HCT116 (cell line): ENCODE data around the gene PRMT7. TPM values are rescaled to one million over a fixed set of nuclear protein-coding genes. Genes with fewer than 3 reads are reported as not detected.
A peak's percentile ranks its signal among the peaks of the same experiment; 100 is the strongest.

Source experiments
- ATAC-seq: fragments of 200-7000 bp; cut with Tn5 transposase; 2 replicates; pipeline ENCODE4 v1.9.1; 2020; ENCODE audit warnings: mild to moderate bottlenecking, moderate library complexity
- BruUV-seq: library from RNA; stranded (reverse); fragments of 400-500 nt; replicated peaks from 2 replicates; lab custom pipeline; 2021; lab: Mats Ljungman, UMichigan
- CTCF ChIA-PET: fragments of 300-600 bp; sonication (Branson Sonifier 250); formaldehyde crosslinking; loops from one replicate; lab custom pipeline; 2021; ENCODE audit warnings: antibody characterized with exemption; lab: Charles Lee
- POLR2A ChIA-PET: fragments of 300-600, 350-600 bp; sonication (Branson Sonifier 250); formaldehyde crosslinking; loops from one replicate; lab custom pipeline; 2021; ENCODE audit warnings: antibody characterized with exemption; lab: Charles Lee
- RAD21 ChIA-PET, 2 experiments: fragments of 300-600 bp; sonication (Branson Sonifier 250); formaldehyde crosslinking; loops; one replicate each; lab custom pipeline; 2023; ENCODE audit warnings: low total read pairs in 2 of 2; ENCODE audit not compliant: uncharacterized antibody in 2 of 2, unreplicated experiment in 2 of 2, low non-redundant PET in 1 of 2; lab: Charles Lee
- DNase-seq: peaks from one replicate; pipeline ENCODE4 v3.0.0-alpha.2; 2010; ENCODE audit warnings: low read depth, low spot score
- H2AFZ ChIP-seq: fragments of 200-600 bp; shearing (Covaris generic), sonication (generic); 2 replicates; pipeline ENCODE4 v1.6.1; 2017; ENCODE audit warnings: low read depth, mixed run types, mixed read lengths, antibody characterized with exemption, low read length; ENCODE audit not compliant: poor library complexity, severe bottlenecking
- H3K27ac ChIP-seq: 2 replicates; pipeline ENCODE4 v1.5.1; 2012; ENCODE audit warnings: low read depth, low read length
- H3K27me3 ChIP-seq: fragments of 200-600 bp; sonication (generic); 2 replicates; pipeline ENCODE4 v1.6.1; 2016; ENCODE audit warnings: mixed run types, low read length, mixed read lengths; ENCODE audit not compliant: insufficient read depth
- H3K36me3 ChIP-seq, 2 experiments: fragments of 200-500 bp in 1 of 2; fragments of 200-600 bp in 1 of 2; sonication (Bioruptor generic) in 1 of 2; sonication (generic) in 1 of 2; 2 replicates each; pipeline versions ENCODE4 v1.5.1 to v1.6.1; 2014 to 2016; ENCODE audit warnings: low read length in 2 of 2, inconsistent platforms in 1 of 2, mixed read lengths in 1 of 2, mixed run types in 1 of 2; ENCODE audit not compliant: insufficient read depth in 2 of 2, control insufficient read depth in 1 of 2
- H3K4me1 ChIP-seq, 2 experiments: fragments of 200-600 bp in 1 of 2; sonication (generic) in 1 of 2; 2 replicates each; pipeline versions ENCODE4 v1.5.1 to v1.6.1; 2012 to 2017; ENCODE audit warnings: low read length in 2 of 2, inconsistent platforms in 1 of 2, mild to moderate bottlenecking in 1 of 2, mixed read lengths in 1 of 2, mixed run types in 1 of 2, moderate library complexity in 1 of 2; ENCODE audit not compliant: insufficient read depth in 2 of 2, control insufficient read depth in 1 of 2
- H3K4me2 ChIP-seq: fragments of 200-600 bp; sonication (generic); 2 replicates; pipeline ENCODE4 v1.6.1; 2017; ENCODE audit warnings: mixed run types, low read length, mixed read lengths
- H3K4me3 ChIP-seq, 2 experiments: fragments of 200-600 bp in 1 of 2; sonication (generic) in 1 of 2; replicated peaks in 1 of 2; 2 replicates each; pipeline ENCODE4 v1.5.1; 2011 to 2016; ENCODE audit warnings: low read length in 2 of 2, control low read depth in 1 of 2, low read depth in 1 of 2, mild to moderate bottlenecking in 1 of 2, mixed read lengths in 1 of 2, mixed run types in 1 of 2
- H3K79me2 ChIP-seq: fragments of 200-600 bp; sonication (generic); 2 replicates; pipeline ENCODE4 v1.6.1; 2017; ENCODE audit warnings: mild to moderate bottlenecking, mixed run types, low read length, moderate library complexity, mixed read lengths; ENCODE audit not compliant: insufficient read depth
- H3K9ac ChIP-seq: fragments of 200-600 bp; sonication (generic); 2 replicates; pipeline ENCODE4 v1.6.1; 2016; ENCODE audit warnings: low read length, mixed read lengths
- H3K9me2 ChIP-seq: fragments of 200-600 bp; sonication (generic), shearing (Covaris generic); 2 replicates; pipeline ENCODE4 v1.6.1; 2017; ENCODE audit warnings: mixed run types, mild to moderate bottlenecking, moderate library complexity; ENCODE audit not compliant: insufficient read depth
- H3K9me3 ChIP-seq, 2 experiments: fragments of 200-500 bp in 1 of 2; fragments of 200-600 bp in 1 of 2; sonication (Bioruptor generic) in 1 of 2; sonication (generic) in 1 of 2; 2 replicates each; pipeline ENCODE4 v1.6.1; 2014 to 2017; ENCODE audit warnings: low read length in 2 of 2, mixed read lengths in 2 of 2, inconsistent platforms in 1 of 2, low read depth in 1 of 2, mild to moderate bottlenecking in 1 of 2, mixed run types in 1 of 2, moderate library complexity in 1 of 2; ENCODE audit not compliant: control insufficient read depth in 1 of 2, insufficient read depth in 1 of 2
- H4K20me1 ChIP-seq: fragments of 200-600 bp; sonication (generic), shearing (Covaris generic); 2 replicates; pipeline ENCODE4 v1.6.1; 2017; ENCODE audit warnings: mixed run types, mild to moderate bottlenecking, moderate library complexity; ENCODE audit not compliant: insufficient read depth
- ATF3 ChIP-seq: IDR thresholded peaks from 2 replicates; pipeline ENCODE4 v1.6.1; 2012
- CBX3 ChIP-seq: IDR thresholded peaks from 2 replicates; pipeline ENCODE4 v1.6.1; 2012; ENCODE audit warnings: low read depth
- CEBPB ChIP-seq: IDR thresholded peaks from 2 replicates; pipeline ENCODE4 v1.6.1; 2012; ENCODE audit warnings: low read depth
- EGR1 ChIP-seq: IDR thresholded peaks from 2 replicates; pipeline ENCODE4 v1.6.1; 2012; ENCODE audit warnings: low read depth
- ELF1 ChIP-seq: IDR thresholded peaks from 2 replicates; pipeline ENCODE4 v1.6.1; 2012; ENCODE audit warnings: low read depth, borderline replicate concordance
- EZH2 ChIP-seq: fragments of 200-600 bp; sonication (generic); IDR thresholded peaks from 2 replicates; pipeline ENCODE4 v1.6.1; 2017; ENCODE audit warnings: antibody characterized with exemption, mixed run types
- EZH2phosphoT487 ChIP-seq: fragments of 200-600 bp; IDR thresholded peaks from 2 replicates; pipeline ENCODE4 v1.6.1; 2018; ENCODE audit warnings: antibody characterized with exemption, borderline replicate concordance
- FOSL1 ChIP-seq: IDR thresholded peaks from 2 replicates; pipeline ENCODE4 v1.6.1; 2012; ENCODE audit warnings: low read depth
- JUND ChIP-seq: IDR thresholded peaks from 2 replicates; pipeline ENCODE4 v1.6.1; 2012
- POLR2A ChIP-seq: IDR thresholded peaks from 2 replicates; pipeline ENCODE4 v1.7.0; 2011; ENCODE audit warnings: borderline replicate concordance; ENCODE audit not compliant: insufficient read depth, insufficient read length; ENCODE audit errors: extremely low read depth
- RAD21 ChIP-seq: IDR thresholded peaks from 2 replicates; pipeline ENCODE4 v1.6.1; 2012; ENCODE audit warnings: low read depth, mild to moderate bottlenecking
- SRF ChIP-seq: IDR thresholded peaks from 2 replicates; pipeline ENCODE4 v1.6.1; 2012; ENCODE audit warnings: low read depth
- TCF7L2 ChIP-seq: IDR thresholded peaks from 2 replicates; pipeline ENCODE4 v1.7.0; 2011; ENCODE audit warnings: borderline replicate concordance, inconsistent platforms; ENCODE audit not compliant: insufficient read depth, insufficient read length; ENCODE audit errors: extremely low read depth
- ZBTB33 ChIP-seq: IDR thresholded peaks from 2 replicates; pipeline ENCODE4 v1.6.1; 2011; ENCODE audit warnings: mild to moderate bottlenecking, low read length, moderate library complexity; ENCODE audit not compliant: insufficient replicate concordance; ENCODE audit errors: extremely low read depth
- intact Hi-C: fragments of 100-400 bp; cut with micrococcal nuclease; formaldehyde crosslinking; loops from 2 replicates; pipeline ENCODE4 v1.10.0; 2022
- total RNA-seq: library from RNA; stranded (reverse); gene quantifications from one replicate; pipeline ENCODE4 v1.2.1, GENCODE V29; 2021; ENCODE audit not compliant: unreplicated experiment

The PRMT7 gene
- total RNA-seq, 1 experiment from 2014 or later = 34.4 TPM

- Histone ChIP-seq H3K4me2 (no peak overlapping the region), H4K20me1 (no peaks in the 10 kb centered on the region), H3K36me3 (no peaks in the 10 kb centered on the region), H3K4me1 (peaks cover 0 to 11% of the 10 kb centered on the region in 2 experiments; a peak in 1 of 4 replicates), H3K27ac (no peak overlapping the region), H3K9me3 (no peaks in the 10 kb centered on the region), H3K27me3 (no peaks in the 10 kb centered on the region), H3K79me2 (no peaks in the 10 kb centered on the region), H3K9ac (no peak overlapping the region), H2AFZ (no peak overlapping the region), H3K4me3 (no peak overlapping the region), H3K9me2 (no peaks in the 10 kb centered on the region)
- intact Hi-C loops = no loop called here
- ChIA-PET CTCF (no interaction called here), RAD21 (no interaction called here), POLR2A (no interaction called here)
- BruUV-seq = no TSS peak
- ATAC-seq (0 out of 2 replicates have a peak, but pooled peaks have one; percentile 32), DNase-seq (no peak)
- TF ChIP-seq EZH2phosphoT487 = no peak
- TF ChIP-seq TCF7L2 = no peak
- TF ChIP-seq POLR2A = no peak
- no peak for TF ChIP-seq ELF1
- no peak for TF ChIP-seq FOSL1
- TF ChIP-seq EGR1 = no peak
- TF ChIP-seq CEBPB = no peak
These were observed 78.2 kb downstream of the PRMT7 start for GRCh38 chr16:68389006-68389405.

- no peak overlapping the region for H3K4me3 ChIP-seq
- peaks cover 0 to 11% of the 10 kb centered on the region in 2 experiments; a peak in 1 of 4 replicates for H3K4me1 ChIP-seq
- no peaks in the 10 kb centered on the region for H3K36me3 ChIP-seq
- TF ChIP-seq JUND = no peak
- TF ChIP-seq SRF = no peak
- TF ChIP-seq POLR2A = no peak
- no peak for TF ChIP-seq CEBPB
- TF ChIP-seq ELF1 = no peak
- TF ChIP-seq ATF3 = no peak
- TF ChIP-seq TCF7L2 = no peak
- no peak for TF ChIP-seq RAD21
- TF ChIP-seq EZH2 = no peak
- TF ChIP-seq EZH2phosphoT487 = no peak
- no peak for TF ChIP-seq FOSL1
- TF ChIP-seq ZBTB33 = no peak
- TF ChIP-seq CBX3 = no peak
- POLR2A ChIA-PET = no interaction called here
- RAD21 ChIA-PET = no interaction called here
- no peak for DNase-seq
- no peak overlapping the region for H3K4me2 ChIP-seq
- no peak overlapping the region for H3K27ac ChIP-seq
- CTCF ChIA-PET = no interaction called here
- H3K27me3 ChIP-seq = no peaks in the 10 kb centered on the region
- no peaks in the 10 kb centered on the region for H4K20me1 ChIP-seq
- H2AFZ ChIP-seq = no peak overlapping the region
- no peak for ATAC-seq
- H3K9me3 ChIP-seq = no peaks in the 10 kb centered on the region
- BruUV-seq = no TSS peak
- no peak overlapping the region for H3K9ac ChIP-seq
- H3K79me2 ChIP-seq = no peaks in the 10 kb centered on the region
- intact Hi-C loops = no loop called here
- no peaks in the 10 kb centered on the region for H3K9me2 ChIP-seq
These were observed 79.0 kb downstream of the PRMT7 start for GRCh38 chr16:68389750-68390371.
